Measurements from ENCODE around the gene UBE4B.

The UBE4B gene

GRCh38 chr1:10084045-10084444 lies 51.3 kb downstream of the UBE4B start:
- Histone ChIP-seq H3K4me1 (ENCODE audit: insufficient read depth, low read length) (no peaks in the 10 kb centered on the region), H3K9me3 (ENCODE audit: insufficient read depth, low read length, severe bottlenecking) (no peaks in the 10 kb centered on the region), H3K4me3 (ENCODE audit: low read depth in 1 of 2, low read length in 2 of 2) (no peak overlapping the region), H3K27me3 (ENCODE audit: insufficient read depth, low read length, poor library complexity) (no peaks in the 10 kb centered on the region), H3K36me3 (ENCODE audit: insufficient read depth, low read length) (peaks cover 10% of the 10 kb centered on the region; the same call in 1 of the 2 replicates), H3K4me2 (ENCODE audit: insufficient read depth, low read length) (no peak overlapping the region), H4K20me1 (ENCODE audit: insufficient read depth, low read length) (no peaks in the 10 kb centered on the region), H3K9ac (ENCODE audit: low read depth, low read length) (no peak overlapping the region), H3K79me2 (ENCODE audit: insufficient read depth, low read length) (peaks cover 5% of the 10 kb centered on the region; the same call in 1 of the 2 replicates), H2AFZ (ENCODE audit: low read depth, low read length) (no peak overlapping the region), H3K27ac (ENCODE audit: low read length) (no peak overlapping the region)
- ATAC-seq (ENCODE audit: insufficient read depth, low read depth) (no peak), DNase-seq (no peak)
- TF ChIP-seq EZH2 (IDR thresholded peaks at IDR 0.05; ENCODE audit: borderline replicate concordance, low read depth, low read length, severe bottlenecking) (no peak), CTCF (IDR thresholded peaks at IDR 0.05; ENCODE audit: borderline replicate concordance, extremely low read depth, low read length, poor library complexity, severe bottlenecking) (no peak)

GRCh38 chr1:10085076-10085475 lies 52.3 kb downstream of the UBE4B start:
- Histone ChIP-seq H3K79me2 (ENCODE audit: insufficient read depth, low read length) (peaks cover 7% of the 10 kb centered on the region; the same call in 1 of the 2 replicates), H3K27me3 (ENCODE audit: insufficient read depth, low read length, poor library complexity) (no peaks in the 10 kb centered on the region), H2AFZ (ENCODE audit: low read depth, low read length) (no peak overlapping the region), H3K36me3 (ENCODE audit: insufficient read depth, low read length) (peaks cover 10% of the 10 kb centered on the region; the same call in 1 of the 2 replicates), H3K4me2 (ENCODE audit: insufficient read depth, low read length) (no peak overlapping the region), H3K27ac (ENCODE audit: low read length) (no peak overlapping the region), H3K9me3 (ENCODE audit: insufficient read depth, low read length, severe bottlenecking) (no peaks in the 10 kb centered on the region), H3K4me1 (ENCODE audit: insufficient read depth, low read length) (no peaks in the 10 kb centered on the region), H3K4me3 (ENCODE audit: low read depth in 1 of 2, low read length in 2 of 2) (no peak overlapping the region), H4K20me1 (ENCODE audit: insufficient read depth, low read length) (0 out of 2 replicates have a peak, but pooled peaks cover 2% of the 10 kb centered on the region), H3K9ac (ENCODE audit: low read depth, low read length) (no peak overlapping the region)
- no peak for TF ChIP-seq CTCF (IDR thresholded peaks at IDR 0.05; ENCODE audit: borderline replicate concordance, extremely low read depth, low read length, poor library complexity, severe bottlenecking)
- no peak for TF ChIP-seq EZH2 (IDR thresholded peaks at IDR 0.05; ENCODE audit: borderline replicate concordance, low read depth, low read length, severe bottlenecking)
- ATAC-seq (ENCODE audit: insufficient read depth, low read depth): no peak
- no peak for DNase-seq

- peaks cover 6% of the 10 kb centered on the region; the same call in 1 of the 2 replicates for H3K79me2 ChIP-seq (ENCODE audit: insufficient read depth, low read length)
- H3K27me3 ChIP-seq (ENCODE audit: insufficient read depth, low read length, poor library complexity): no peaks in the 10 kb centered on the region
- H3K4me2 ChIP-seq (ENCODE audit: insufficient read depth, low read length): no peak overlapping the region
- no peaks in the 10 kb centered on the region for H3K9me3 ChIP-seq (ENCODE audit: insufficient read depth, low read length, severe bottlenecking)
- no peaks in the 10 kb centered on the region for H3K4me1 ChIP-seq (ENCODE audit: insufficient read depth, low read length)
- TF ChIP-seq CTCF (IDR thresholded peaks at IDR 0.05; ENCODE audit: borderline replicate concordance, extremely low read depth, low read length, poor library complexity, severe bottlenecking) (no peak), EZH2 (IDR thresholded peaks at IDR 0.05; ENCODE audit: borderline replicate concordance, low read depth, low read length, severe bottlenecking) (no peak)
- H2AFZ ChIP-seq (ENCODE audit: low read depth, low read length): no peak overlapping the region
- H3K9ac ChIP-seq (ENCODE audit: low read depth, low read length): no peak overlapping the region
- H4K20me1 ChIP-seq (ENCODE audit: insufficient read depth, low read length): 0 out of 2 replicates have a peak, but pooled peaks cover 4% of the 10 kb centered on the region
- no peak overlapping the region for H3K4me3 ChIP-seq (ENCODE audit: low read depth in 1 of 2, low read length in 2 of 2)
- no peak overlapping the region for H3K27ac ChIP-seq (ENCODE audit: low read length)
- DNase-seq (no peak), ATAC-seq (ENCODE audit: insufficient read depth, low read depth) (no peak)
- peaks cover 6% of the 10 kb centered on the region; the same call in 1 of the 2 replicates for H3K36me3 ChIP-seq (ENCODE audit: insufficient read depth, low read length)
Measured at GRCh38 chr1:10087210-10087609, 54.5 kb downstream of the UBE4B start.

All from DND-41 (cell line).